ENCODE results near the gene PTK7.

Gene PTK7

DNA sequence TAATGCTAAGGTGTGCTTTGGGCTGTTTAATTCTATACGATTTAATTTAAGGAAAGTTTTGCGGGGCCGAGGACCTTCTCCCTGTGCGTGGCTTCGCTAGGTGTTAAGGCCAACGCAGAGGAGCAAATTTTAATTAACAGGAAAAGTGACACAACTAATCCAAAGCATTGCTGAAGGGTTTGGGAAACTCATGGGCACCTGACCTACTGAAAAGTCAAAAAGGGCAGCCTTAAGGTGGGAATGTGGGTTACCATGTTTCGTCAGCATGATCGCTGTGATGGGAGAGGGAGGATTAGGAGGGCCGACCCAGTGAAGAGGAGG, 105.5 kb downstream of the PTK7 start:
- no peak for DNase-seq

DNA sequence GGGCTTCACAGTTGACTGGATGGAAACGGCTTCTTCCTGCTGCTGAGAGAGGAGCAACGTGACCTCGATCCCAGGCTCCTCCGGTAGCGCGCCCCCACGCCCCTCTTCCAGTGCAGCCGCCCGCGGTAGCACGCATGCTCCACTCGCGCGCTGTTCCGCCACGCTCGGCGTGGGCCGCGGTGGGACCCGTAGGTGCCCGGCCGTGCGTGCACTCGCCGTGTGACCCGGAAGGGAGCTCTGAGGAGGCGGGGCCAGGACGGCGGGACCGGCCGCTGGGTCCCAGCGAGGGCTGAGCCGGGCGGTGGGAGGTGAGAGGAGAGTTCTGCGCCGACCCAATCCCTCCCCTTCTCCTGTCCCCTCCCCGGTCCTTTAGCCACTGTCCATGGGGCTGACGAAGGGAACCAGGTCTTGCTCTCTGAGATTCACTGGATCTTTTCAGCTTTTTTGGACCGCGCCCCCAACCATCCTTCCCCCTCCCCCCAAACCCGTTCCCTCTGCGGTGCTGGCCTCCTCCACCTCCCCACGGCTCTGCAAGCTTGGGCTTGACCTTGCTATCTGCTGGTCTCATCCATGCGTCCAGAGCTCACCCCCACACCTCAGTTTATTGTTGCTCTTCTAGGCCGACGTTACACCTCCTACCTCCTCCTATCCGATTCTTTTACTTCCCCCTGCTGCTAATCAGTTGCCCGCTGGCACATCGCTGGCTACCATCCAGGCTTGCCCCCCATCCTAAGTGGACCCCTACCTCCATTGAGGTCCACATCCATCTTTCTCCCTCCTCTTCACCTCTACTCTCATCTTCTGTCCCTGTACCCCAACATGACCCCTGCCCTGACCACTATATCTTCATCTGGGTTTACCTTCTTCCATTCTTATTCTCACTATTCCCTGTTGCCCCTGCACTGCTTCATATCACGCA, 106.1 kb downstream of the PTK7 start, which contains the start of gene CUL9:
Gene CUL9 (plus strand): TSS at position 255 of the 919 bp plus-strand sequence. CDS start 2,115 bp downstream, outside the sequence.
- DNase-seq = peak; percentile 81 to 89

DNA sequence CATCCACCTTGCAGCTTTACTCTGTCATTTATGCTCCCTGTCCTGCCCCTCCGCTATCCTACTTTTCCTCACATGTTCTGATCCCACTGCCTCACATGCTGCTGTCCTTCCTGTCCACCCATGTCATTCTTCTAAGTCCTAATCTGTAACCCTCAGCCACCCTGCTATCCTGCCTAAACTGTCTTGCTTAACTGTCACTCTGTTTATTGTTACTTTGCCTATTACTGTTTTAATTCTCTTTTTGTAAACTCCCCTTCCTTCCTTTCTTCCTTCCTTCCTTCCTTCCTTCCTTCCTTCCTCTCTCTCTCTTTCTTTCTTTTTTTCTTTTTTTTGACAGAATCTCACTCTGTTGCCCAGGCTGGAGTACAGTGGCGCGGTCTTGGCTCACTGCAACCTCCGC, 107.3 kb downstream of the PTK7 start:
- DNase-seq = no peak

DNA sequence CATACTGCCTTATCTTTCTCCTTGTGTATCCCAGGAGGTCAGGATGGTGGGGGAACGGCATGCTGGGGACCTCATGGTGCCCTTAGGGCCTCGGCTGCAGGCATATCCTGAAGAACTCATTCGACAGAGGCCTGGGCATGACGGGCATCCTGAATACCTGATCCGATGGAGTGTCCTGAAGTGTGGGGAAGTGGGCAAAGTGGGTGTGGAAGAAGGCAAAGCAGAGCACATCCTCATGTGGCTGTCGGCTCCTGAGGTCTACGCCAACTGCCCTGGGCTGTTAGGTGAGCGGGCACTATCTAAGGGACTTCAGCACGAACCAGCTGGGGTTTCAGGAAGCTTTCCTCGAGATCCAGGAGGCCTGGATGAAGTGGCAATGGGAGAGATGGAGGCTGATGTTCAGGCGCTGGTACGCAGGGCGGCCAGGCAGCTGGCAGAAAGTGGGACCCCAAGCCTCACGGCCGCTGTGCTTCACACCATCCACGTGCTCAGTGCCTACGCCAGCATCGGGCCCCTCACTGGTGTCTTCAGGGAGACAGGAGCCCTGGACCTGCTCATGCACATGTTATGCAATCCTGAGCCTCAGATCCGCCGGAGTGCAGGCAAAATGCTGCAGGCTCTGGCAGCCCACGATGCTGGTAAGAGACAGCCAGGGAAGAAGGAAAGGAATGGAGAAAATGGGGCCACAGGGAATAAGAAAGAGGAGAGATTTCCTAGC, 108.3 kb downstream of the PTK7 start:
- no peak for DNase-seq

DNA sequence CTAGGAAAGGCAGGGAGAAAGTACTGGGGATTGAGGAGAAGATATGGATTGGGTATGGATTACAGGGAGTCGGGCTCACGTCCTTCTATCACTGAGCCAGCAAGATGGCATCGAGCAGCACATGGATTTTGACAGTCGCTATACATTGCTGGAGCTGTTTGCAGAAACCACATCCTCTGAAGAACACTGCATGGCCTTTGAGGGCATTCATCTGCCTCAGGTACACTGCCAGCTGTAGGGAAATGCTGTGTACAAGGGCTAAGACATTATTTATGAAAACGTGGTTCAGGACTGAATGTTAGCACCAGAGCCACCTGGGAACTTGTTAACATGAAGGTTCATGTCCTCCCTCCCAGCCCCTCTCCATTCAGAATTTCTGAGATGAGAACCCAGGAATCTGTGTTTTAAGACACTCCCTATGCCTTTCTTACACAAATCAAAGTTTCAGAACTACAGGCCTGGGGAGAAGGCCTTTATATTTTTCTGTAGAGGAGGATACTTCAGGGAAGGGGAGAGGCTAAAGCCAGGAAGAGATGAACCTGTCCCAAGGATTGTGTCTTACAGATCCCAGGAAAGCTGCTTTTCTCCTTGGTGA, 109.4 kb downstream of the PTK7 start:
- DNase-seq = no peak

DNA sequence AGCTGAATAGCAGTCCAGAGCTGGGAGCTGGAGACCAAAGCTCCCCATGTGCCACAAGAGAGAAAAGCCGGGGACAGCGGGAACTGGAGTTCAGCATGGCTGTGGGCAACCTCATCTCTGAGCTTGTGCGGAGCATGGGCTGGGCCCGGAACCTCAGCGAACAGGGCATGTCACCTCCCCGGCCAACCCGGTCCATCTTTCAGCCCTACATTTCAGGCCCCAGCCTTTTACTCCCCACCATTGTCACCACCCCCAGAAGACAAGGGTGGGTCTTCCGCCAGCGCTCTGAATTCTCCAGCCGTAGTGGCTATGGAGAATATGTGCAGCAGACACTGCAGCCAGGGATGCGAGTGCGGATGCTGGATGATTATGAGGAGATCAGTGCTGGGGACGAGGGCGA, 109.9 kb downstream of the PTK7 start:
- no peak for DNase-seq

DNA sequence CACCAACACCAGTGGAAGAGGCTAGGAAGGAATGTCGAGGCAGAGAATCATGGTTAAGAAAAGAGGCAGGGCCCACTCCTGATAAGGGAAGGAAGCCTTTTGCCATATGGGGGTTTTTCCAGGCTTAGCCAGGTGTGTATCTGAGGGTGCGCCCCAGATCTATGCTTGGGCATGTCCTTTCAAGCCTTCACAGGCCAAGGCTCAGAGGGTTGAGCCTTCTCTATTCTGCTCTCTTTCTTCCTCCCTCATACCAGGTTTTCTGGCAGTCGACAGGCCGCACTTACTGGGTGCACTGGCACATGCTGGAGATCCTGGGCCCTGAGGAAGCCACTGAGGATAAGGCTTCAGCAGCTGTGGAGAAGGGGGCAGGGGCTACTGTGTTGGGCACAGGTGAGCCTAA, 110.6 kb downstream of the PTK7 start:
- DNase-seq = no peak

DNA sequence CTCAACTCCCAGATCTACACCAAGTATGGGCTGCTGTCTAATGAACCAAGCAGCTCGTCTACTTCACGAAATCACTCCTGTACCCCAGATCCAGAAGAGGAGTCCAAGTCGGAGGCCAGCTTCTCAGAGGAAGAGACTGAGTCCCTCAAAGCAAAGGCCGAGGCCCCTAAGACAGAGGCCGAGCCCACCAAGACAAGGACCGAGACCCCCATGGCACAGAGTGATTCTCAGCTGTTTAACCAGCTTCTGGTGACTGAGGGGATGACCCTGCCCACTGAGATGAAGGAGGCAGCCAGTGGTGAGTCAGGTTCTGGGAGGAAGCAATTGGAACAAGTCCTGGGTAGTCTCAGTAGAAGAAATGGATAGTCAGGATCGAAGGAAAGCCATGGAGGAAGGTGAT, 111.7 kb downstream of the PTK7 start:
- no peak for DNase-seq

DNA sequence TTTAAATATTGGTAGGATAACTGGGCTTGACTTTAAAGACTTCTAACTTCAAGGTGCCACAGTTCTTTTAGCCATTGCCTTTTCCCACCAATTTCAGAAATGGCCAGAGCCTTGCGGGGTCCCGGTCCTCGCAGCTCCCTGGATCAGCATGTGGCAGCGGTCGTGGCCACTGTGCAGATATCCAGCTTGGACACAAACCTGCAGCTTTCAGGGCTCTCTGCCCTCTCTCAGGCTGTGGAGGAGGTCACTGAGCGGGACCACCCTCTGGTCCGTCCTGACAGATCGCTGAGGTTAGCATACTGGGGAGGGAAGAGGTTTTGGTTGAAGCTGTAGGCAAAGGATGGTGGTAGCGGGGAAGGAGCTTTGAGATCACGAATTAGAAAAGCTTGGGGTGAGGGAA, 112.3 kb downstream of the PTK7 start:
- no peak for DNase-seq

DNA sequence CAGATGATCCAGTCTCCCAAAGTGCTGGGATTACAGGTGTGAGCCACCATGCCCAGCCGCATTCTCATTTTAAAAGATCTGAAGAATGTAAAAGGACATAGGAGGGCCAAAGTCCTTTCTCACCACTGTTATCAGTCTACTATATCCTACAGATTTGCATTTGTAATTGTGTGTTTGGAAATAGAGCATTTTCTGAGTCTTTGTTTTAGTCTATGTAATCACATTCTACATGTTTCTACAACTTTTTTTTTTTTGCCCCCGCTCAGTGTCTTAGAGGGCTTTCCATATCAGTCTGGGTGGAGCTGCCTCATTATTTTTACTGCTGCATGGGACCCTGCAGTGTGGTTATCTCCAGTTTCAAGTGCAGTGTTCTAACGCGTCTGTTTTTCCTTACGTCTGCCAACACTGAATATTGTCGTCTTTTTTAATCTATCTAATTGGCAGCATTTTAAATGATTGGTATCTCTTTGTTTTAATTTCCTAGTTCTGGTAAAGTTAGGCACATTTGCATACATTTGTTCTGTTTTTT, 113.7 kb downstream of the PTK7 start:
- no peak for DNase-seq

DNA sequence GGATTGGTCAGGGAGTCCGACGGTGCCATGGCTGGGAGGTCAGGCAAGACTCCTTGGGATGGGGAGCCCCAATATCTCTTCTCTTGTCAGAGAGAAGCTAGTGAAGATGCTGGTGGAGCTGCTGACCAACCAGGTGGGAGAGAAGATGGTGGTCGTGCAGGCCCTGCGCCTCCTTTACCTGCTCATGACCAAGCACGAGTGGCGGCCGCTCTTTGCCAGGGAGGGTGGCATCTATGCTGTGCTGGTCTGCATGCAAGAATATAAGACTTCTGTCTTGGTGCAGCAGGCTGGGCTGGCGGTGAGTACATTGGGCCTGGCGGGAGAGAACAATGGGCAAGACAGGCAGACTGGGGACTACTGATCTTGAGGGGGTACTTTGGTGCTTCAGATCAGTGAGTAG, 116.8 kb downstream of the PTK7 start:
- DNase-seq = no peak

DNA sequence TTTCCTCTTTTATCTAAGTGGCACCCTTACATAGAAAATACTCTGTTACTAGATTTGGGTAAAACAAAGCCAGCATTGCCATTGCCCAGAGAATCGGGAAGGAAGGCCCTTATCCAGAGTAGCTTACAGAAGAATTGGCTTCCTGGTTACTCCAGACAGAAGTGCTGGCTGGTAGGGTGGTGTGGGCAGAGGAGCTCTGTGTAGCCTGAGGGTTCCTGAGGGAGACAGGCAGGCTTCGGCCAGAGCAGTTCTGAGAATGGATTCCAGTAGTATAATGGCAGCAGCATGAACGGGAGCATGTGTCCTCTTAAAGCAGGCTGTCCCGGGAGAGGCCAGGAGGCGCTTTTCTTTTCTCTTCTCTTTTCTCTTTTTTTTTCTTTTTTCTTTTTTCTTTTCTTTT, 117.8 kb downstream of the PTK7 start:
- no peak for DNase-seq

DNA sequence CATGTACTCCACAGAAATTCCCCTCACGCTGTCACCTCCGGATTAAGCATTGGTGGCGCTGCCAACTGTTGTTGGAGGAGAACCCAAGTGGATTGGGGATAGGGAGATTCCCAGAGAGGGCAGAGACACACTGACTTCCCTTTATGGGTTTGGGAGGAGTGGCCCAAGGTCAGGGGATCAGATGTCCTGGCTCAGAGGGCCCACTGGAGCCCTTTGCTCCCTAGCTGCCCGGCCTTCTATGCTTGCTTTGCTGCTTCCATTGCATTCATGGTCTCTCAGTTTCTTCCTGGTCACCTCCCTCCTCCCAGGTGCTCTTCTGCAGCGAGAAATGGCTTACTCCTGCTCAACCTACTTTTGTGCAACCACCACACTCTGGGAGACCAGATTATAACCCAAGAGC, 120.2 kb downstream of the PTK7 start:
- no peak for DNase-seq

DNA sequence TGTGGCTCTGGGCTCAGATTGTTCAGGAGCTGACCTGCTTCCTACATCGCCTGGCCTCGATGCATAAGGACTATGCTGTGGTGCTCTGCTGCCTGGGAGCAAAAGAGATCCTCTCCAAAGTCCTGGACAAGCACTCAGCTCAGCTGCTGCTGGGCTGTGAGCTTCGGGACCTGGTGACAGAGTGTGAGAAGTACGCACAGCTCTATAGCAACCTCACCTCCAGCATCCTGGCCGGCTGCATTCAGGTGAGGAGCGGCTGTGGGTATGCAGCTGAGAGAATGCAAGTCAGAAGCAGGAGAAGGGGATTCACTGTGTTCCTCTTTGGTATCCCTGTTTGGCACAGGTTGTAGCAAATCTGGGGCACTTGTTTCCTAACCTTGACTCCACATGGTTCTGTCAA, 123.8 kb downstream of the PTK7 start:
- no peak for DNase-seq

DNA sequence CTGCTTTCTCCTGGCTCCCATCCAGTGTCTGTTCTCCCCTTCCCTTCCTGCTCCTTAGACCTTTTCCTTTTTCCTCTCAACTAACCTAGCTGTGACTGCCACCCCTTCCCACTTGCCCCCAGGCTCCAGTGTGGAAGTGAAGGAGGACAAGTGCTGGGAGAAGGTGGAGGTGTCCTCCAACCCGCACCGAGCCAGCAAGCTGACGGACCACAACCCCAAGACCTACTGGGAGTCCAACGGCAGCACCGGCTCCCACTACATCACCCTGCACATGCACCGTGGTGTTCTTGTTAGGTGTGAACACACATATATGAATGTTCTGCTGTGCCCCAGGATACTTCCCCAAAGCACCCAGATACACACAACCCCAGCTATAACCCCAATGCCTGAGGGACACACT, 124.4 kb downstream of the PTK7 start:
- no peak for DNase-seq

DNA sequence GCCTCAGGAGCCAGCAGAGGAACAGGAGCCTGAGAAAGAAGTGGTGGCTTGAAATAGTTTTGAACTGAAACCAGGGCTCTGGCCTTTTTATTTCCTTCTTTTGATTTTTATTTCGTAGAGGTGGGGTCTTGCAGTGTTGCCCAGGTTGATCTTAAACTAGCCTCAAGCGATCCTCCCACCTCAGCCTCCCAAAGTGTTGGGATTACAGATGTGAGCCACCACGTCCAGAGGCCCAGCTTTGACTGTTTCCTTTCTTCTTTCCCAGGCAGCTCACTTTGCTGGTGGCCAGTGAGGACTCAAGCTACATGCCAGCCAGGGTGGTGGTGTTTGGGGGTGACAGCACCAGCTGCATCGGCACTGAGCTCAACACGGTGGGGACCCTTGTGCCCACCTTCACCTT, 126.3 kb downstream of the PTK7 start:
- DNase-seq = no peak

DNA sequence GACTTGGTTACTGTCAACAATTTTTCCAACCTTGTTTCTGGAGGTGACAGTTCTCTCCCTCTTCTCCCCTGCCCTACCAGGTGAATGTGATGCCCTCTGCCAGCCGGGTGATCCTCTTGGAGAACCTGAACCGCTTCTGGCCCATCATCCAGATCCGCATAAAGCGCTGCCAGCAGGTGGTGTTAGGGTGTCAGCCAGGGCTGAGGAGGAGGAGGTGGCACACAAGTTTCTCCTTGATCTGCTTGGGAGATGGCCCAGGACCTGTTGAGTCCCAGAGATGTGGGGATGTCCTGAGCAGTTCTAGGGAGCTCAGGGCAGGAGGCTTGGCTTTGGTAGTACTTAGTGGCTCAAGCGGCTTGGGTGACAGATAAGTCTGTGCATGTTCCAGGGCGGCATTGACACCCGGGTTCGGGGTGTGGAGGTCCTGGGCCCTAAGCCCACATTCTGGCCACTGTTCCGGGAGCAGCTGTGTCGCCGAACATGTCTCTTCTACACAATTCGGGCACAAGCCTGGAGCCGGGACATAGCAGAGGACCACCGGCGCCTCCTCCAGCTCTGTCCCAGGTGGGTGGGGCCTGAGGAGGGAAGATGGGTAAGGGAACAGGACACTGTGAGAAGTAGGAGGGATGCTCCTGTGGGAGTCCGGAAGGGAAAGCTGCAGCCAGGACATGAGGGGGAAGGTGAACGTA, 127.1 kb downstream of the PTK7 start:
- DNase-seq = no peak

DNA sequence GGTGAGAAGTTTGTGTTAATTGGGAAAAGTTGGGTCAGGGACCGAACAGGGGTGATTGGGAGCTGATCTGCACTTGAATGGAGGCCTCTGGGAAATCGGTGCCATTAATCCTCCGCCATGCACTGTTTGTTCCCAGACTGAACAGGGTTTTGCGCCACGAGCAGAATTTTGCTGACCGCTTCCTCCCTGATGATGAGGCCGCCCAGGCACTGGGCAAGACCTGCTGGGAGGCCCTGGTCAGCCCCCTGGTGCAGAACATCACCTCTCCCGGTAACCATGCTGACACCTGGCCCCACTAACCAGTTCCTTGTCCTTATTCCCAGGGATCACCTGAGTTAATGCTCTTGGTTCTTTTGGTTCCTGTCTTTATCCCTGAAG, 127.6 kb downstream of the PTK7 start:
- no peak for DNase-seq

DNA sequence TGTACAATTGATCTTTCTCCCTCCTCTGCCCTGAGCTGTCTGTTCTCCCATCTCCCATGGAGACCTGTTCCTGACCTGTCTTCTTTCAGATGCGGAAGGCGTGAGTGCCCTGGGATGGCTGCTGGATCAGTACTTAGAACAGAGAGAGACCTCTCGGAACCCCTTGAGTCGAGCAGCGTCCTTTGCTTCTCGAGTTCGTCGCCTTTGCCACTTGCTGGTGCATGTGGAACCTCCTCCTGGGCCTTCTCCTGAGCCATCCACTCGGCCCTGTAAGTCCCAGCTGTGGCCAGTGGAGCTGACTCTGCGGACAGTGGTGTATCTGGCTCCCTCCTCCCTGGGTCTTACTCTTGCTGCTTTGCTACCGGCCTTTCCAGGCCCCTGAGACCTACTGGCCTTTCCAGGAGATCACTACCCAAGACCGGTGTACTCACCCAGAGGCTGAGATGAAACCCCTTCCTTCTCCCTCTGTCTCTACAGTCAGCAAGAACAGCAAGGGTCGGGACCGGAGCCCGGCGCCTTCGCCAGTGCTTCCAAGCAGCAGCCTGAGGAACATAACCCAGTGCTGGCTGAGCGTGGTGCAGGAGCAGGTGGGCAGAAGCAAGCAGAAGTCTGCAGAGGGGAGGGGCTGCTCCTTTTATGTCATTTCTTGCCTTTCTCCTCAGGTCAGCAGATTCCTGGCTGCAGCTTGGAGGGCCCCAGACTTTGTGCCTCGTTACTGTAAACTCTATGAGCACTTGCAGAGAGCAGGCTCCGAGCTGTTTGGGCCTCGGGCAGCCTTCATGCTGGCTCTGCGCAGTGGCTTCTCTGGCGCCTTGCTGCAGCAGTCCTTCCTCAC, 128.4 kb downstream of the PTK7 start:
- DNase-seq = no peak

DNA sequence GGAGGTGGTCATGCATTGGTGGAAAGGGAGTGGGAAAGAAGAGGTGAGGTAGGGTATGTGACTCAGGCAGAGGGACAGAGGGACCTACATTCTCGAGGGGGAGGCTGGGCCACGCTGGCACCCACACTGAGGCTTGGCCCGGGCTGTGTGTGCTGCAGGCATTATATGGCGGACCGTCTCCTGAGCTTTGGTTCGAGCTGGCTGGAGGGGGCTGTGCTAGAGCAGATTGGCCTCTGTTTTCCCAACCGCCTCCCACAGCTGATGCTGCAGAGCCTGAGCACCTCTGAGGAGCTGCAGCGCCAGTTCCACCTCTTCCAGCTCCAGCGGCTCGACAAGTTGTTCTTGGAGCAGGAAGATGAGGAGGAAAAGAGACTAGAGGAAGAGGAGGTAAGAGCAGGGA, 129.7 kb downstream of the PTK7 start:
- DNase-seq = no peak

DNA sequence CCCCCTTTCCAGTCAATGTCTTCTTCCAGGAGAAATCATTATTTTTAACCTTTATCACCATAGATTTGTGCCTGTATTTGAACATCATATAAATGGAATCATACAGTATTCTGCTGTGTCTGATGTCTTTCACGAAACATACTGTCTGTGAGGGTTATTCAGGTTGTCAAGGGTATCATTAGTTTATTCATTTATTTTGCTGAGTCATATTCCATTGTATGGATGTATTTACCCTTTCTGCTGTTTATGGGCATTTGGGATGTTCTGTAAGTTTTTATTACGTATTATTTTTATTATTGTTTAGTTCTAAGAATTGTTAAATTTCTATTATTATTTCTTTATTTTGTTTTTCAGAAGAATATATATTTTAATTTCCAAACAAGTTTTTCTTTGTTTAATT, 131.2 kb downstream of the PTK7 start:
- DNase-seq = no peak
